ENCODE data around the gene HOMER3. TPM values are rescaled to one million over a fixed set of nuclear protein-coding genes. Genes with fewer than 3 reads are reported as not detected.
A peak's percentile ranks its signal among the peaks of the same experiment; 100 is the strongest.
"Not testable (repeated sequence)": the region's sequence is repeated elsewhere in the genome, so short reads cannot be mapped to it uniquely, and the experiment has no call there.

The HOMER3 gene
- total RNA-seq, 1 donor from 2014 or later: 50.6 TPM

GRCh38 chr19:18922228-18922985 is 18.6 kb downstream of the HOMER3 start:
- TF ChIP-seq CTCF (IDR thresholded peaks at IDR 0.05): no peak
- Mint-ChIP-seq H3K27ac (ENCODE audit: unreplicated experiment) (no peak overlapping the region), H3K4me3 (ENCODE audit: unreplicated experiment) (no peak overlapping the region), H3K27me3 (ENCODE audit: low read depth) (no peaks in the 10 kb centered on the region), H3K4me1 (ENCODE audit: low read depth) (peaks cover 32% of the 10 kb centered on the region), H3K36me3 (ENCODE audit: low read depth) (peaks cover 15% of the 10 kb centered on the region), H3K9me3 (ENCODE audit: low read depth) (no peaks in the 10 kb centered on the region)
- no peak for DNase-seq (ENCODE audit: low spot score)

DNA sequence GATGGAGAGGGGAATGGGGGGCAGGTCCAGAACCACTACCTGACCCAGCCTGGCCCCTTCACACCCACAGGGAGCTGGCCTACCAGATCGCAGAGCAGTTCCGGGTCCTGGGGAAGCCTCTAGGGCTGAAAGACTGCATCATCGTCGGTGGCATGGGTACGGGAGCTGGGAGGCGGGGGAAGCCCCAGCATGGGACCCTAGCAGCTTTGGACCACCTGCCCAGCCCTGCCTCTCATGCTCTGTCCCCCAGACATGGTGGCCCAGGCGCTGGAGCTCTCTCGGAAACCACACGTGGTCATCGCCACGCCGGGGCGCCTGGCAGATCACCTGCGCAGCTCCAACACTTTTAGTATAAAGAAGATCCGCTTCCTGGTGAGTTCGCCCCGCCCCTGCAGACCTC is 19.4 kb downstream of the HOMER3 start:
- peaks cover 15% of the 10 kb centered on the region for H3K36me3 Mint-ChIP-seq (ENCODE audit: low read depth)

GRCh38 chr19:18920400-18920799 is 20.6 kb downstream of the HOMER3 start:
- H3K4me3 Mint-ChIP-seq (ENCODE audit: unreplicated experiment): peak overlapping the region; percentile 92
- no peaks in the 10 kb centered on the region for H3K9me3 Mint-ChIP-seq (ENCODE audit: low read depth)
- H3K36me3 Mint-ChIP-seq (ENCODE audit: low read depth): peaks cover 13% of the 10 kb centered on the region
- no peak for DNase-seq (ENCODE audit: low spot score)
- H3K27ac Mint-ChIP-seq (ENCODE audit: unreplicated experiment): peak overlapping the region; percentile 97
- H3K4me1 Mint-ChIP-seq (ENCODE audit: low read depth): peaks cover 40% of the 10 kb centered on the region
- H3K27me3 Mint-ChIP-seq (ENCODE audit: low read depth): no peaks in the 10 kb centered on the region
- no peak for TF ChIP-seq CTCF (IDR thresholded peaks at IDR 0.05)

More for the DNA sequence above, 19.4 kb downstream of the HOMER3 start:
- Mint-ChIP-seq H3K4me3 (ENCODE audit: unreplicated experiment) (no peak overlapping the region), H3K4me1 (ENCODE audit: low read depth) (peaks cover 37% of the 10 kb centered on the region), H3K27me3 (ENCODE audit: low read depth) (no peaks in the 10 kb centered on the region), H3K27ac (ENCODE audit: unreplicated experiment) (no peak overlapping the region), H3K9me3 (ENCODE audit: low read depth) (no peaks in the 10 kb centered on the region)
- TF ChIP-seq CTCF (IDR thresholded peaks at IDR 0.05): no peak
- DNase-seq (ENCODE audit: low spot score): no peak

DNA sequence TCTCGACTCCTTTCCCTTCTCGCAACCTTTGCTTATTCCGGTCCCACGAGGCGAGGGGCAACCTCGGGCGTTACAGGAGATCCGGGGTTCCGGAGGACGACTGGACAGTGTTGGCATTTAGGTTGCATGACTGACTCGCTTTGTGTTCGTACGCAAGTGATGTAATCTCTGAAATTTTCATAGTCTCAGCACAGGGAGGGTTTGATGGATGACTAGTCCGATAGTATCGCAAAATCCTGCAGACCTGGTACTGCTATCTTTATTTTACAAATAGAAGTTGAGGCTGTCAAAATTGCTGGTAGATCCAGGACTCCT is 21.2 kb downstream of the HOMER3 start:
- H3K27ac Mint-ChIP-seq (ENCODE audit: unreplicated experiment): peak overlapping the region; percentile 97
- H3K27me3 Mint-ChIP-seq (ENCODE audit: low read depth): no peaks in the 10 kb centered on the region
- no peaks in the 10 kb centered on the region for H3K9me3 Mint-ChIP-seq (ENCODE audit: low read depth)
- no peak for TF ChIP-seq CTCF (IDR thresholded peaks at IDR 0.05)
- H3K36me3 Mint-ChIP-seq (ENCODE audit: low read depth): peaks cover 13% of the 10 kb centered on the region
- peak overlapping the region; percentile 92 for H3K4me3 Mint-ChIP-seq (ENCODE audit: unreplicated experiment)
- H3K4me1 Mint-ChIP-seq (ENCODE audit: low read depth): peaks cover 40% of the 10 kb centered on the region
- DNase-seq (ENCODE audit: low spot score): no peak

DNA sequence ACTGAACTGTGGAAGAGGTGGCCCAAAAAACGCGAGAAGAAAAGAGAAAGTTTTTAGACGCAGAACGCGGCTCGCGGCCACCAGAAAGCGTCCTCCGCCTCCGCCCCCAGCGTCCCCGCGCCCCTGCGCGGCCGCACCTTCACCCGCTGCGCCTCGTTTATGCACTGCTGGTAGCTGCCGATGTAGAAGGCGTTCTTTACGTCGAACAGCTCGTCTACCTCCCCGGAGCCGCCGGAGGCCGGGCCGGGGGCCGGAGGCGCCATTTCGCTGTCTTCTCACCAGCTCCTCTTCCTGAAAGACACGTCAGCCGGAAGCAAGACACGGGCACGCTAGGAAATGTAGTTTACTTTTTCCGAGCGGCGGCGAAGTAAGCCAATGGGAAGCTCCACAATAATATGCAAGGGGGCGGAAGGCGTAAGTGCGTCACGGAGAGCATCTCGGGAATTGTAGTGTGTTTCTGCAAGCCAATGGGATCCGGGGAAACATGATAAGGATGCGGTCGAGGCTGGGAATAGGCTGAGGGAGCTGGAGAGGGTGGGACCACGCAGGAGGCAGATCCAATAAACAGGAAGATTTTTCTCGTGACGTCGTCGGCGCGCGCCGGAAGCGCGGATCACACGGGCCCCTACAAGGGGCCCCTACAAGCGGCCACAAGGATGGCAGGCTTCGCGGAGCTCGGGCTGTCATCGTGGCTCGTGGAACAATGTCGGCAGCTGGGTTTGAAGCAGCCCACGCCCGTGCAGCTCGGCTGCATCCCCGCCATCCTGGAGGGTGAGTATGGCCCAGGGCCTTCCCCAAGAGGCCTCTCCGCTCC is 21.7 kb downstream of the HOMER3 start, which contains the start of the genes COPE and DDX49:
Gene COPE, minus strand, starts transcription at position 302 of the 814 bp plus-strand sequence. Its CDS starts 39 bp downstream, at position 263.
Gene DDX49, plus strand, starts transcription at position 630 of the 814 bp plus-strand sequence. Its CDS starts 27 bp downstream, at position 657.
- Mint-ChIP-seq H3K4me1 (ENCODE audit: low read depth) (peaks cover 40% of the 10 kb centered on the region), H3K4me3 (ENCODE audit: unreplicated experiment) (peak within 1 kb of the TSS; percentile 92), H3K27ac (ENCODE audit: unreplicated experiment) (peak within 1 kb of the TSS; percentile 97), H3K9me3 (ENCODE audit: low read depth) (no peaks in the 10 kb centered on the region), H3K27me3 (ENCODE audit: low read depth) (no peaks in the 10 kb centered on the region), H3K36me3 (ENCODE audit: low read depth) (peaks cover 11% of the 10 kb centered on the region)
- TF ChIP-seq CTCF (IDR thresholded peaks at IDR 0.05): peak; percentile 27
- peak; percentile 97 for DNase-seq (ENCODE audit: low spot score)

GRCh38 chr19:18917593-18917992 is 23.4 kb downstream of the HOMER3 start:
- H3K4me1 Mint-ChIP-seq (ENCODE audit: low read depth): peaks cover 40% of the 10 kb centered on the region
- H3K4me3 Mint-ChIP-seq (ENCODE audit: unreplicated experiment): peak overlapping the region; percentile 92
- not testable (repeated sequence) for H3K9me3 Mint-ChIP-seq (ENCODE audit: low read depth); DNase-seq (ENCODE audit: low spot score); H3K27me3 Mint-ChIP-seq (ENCODE audit: low read depth)
- H3K36me3 Mint-ChIP-seq (ENCODE audit: low read depth): peaks cover 14% of the 10 kb centered on the region
- H3K27ac Mint-ChIP-seq (ENCODE audit: unreplicated experiment): peak overlapping the region; percentile 70
